PC-9 (cell line): ENCODE data around the gene DGKG. TPM values are rescaled to one million over a fixed set of nuclear protein-coding genes. Genes with fewer than 3 reads are reported as not detected.

ENCODE experiments used
- BruUV-seq: library from RNA; stranded (reverse); fragments of 400-500 nt; replicated peaks from 2 replicates; lab custom pipeline; 2021; lab: Mats Ljungman, UMichigan
- CTCF ChIA-PET: fragments of 300-600 bp; sonication (Branson Sonifier 250); formaldehyde crosslinking; loops from one replicate; lab custom pipeline; 2022; ENCODE audit warnings: antibody characterized with exemption; lab: Charles Lee
- POLR2A ChIA-PET: fragments of 300-600 bp; sonication (Branson Sonifier 250); formaldehyde crosslinking; loops from one replicate; lab custom pipeline; 2022; ENCODE audit warnings: antibody characterized with exemption; ENCODE audit not compliant: unreplicated experiment; lab: Charles Lee
- DNase-seq, 2 experiments: peaks; one replicate each; pipeline versions ENCODE4 v3.0.0 to v3.0.0-alpha.2; 2015 to 2022; ENCODE audit warnings: mixed read lengths in 1 of 2
- H2AFZ ChIP-seq: fragments of 200-600 bp; sonication (generic); 2 replicates; pipeline ENCODE4 v1.8.1; 2017; ENCODE audit warnings: antibody characterized with exemption
- H3F3A ChIP-seq: fragments of 200-600 bp; sonication (generic); 2 replicates; pipeline ENCODE4 v1.8.1; 2017; ENCODE audit warnings: antibody characterized with exemption, mild to moderate bottlenecking, low read depth; ENCODE audit not compliant: insufficient read depth
- H3K27ac ChIP-seq: fragments of 200-600 bp; sonication (generic); 2 replicates; pipeline ENCODE4 v1.6.1; 2016; ENCODE audit warnings: mixed run types
- H3K27me3 ChIP-seq: fragments of 200-600 bp; sonication (generic); 2 replicates; pipeline ENCODE4 v1.6.1; 2016; ENCODE audit warnings: low read depth, mixed run types; ENCODE audit not compliant: insufficient read depth
- H3K36me3 ChIP-seq: fragments of 200-600 bp; sonication (generic); 2 replicates; pipeline ENCODE4 v1.6.1; 2016; ENCODE audit warnings: low read depth, mixed run types
- H3K4me1 ChIP-seq: fragments of 200-600 bp; sonication (generic); replicated peaks from 2 replicates; pipeline ENCODE4 v1.6.1; 2016; ENCODE audit warnings: mixed run types; ENCODE audit not compliant: insufficient read depth
- H3K4me2 ChIP-seq: fragments of 200-600 bp; sonication (generic); 2 replicates; pipeline ENCODE4 v1.6.1; 2017; ENCODE audit warnings: mixed run types
- H3K4me3 ChIP-seq: fragments of 200-600 bp; sonication (generic); 2 replicates; pipeline ENCODE4 v1.6.1; 2016; ENCODE audit warnings: mixed run types
- H3K79me2 ChIP-seq: fragments of 200-600 bp; sonication (generic); 2 replicates; pipeline ENCODE4 v1.6.1; 2017; ENCODE audit warnings: low read depth, mixed run types
- H3K9me2 ChIP-seq: fragments of 200-600 bp; sonication (generic); 2 replicates; pipeline ENCODE4 v1.8.1; 2017; ENCODE audit warnings: mild to moderate bottlenecking; ENCODE audit not compliant: insufficient read depth
- H3K9me3 ChIP-seq: fragments of 200-600 bp; sonication (generic); 2 replicates; pipeline ENCODE4 v1.8.1; 2016; ENCODE audit warnings: low read depth; ENCODE audit not compliant: insufficient read depth
- H4K20me1 ChIP-seq: fragments of 200-600 bp; sonication (generic); 2 replicates; pipeline ENCODE4 v1.8.1; 2017; ENCODE audit not compliant: insufficient read depth
- EZH2 ChIP-seq: fragments of 200-600 bp; sonication (generic); IDR thresholded peaks from 2 replicates; pipeline ENCODE4 v1.8.0; 2017; ENCODE audit warnings: antibody characterized with exemption, low read depth
- intact Hi-C: fragments of 100-400 bp; cut with micrococcal nuclease; formaldehyde crosslinking; loops from one replicate; pipeline ENCODE4 v1.10.0; 2022; ENCODE audit not compliant: unreplicated experiment
- total RNA-seq: library from RNA; stranded (reverse); gene quantifications from 2 replicates; pipeline ENCODE4 v1.2.3, GENCODE V29; 2021
- TF ChIP-seq, protein P1 (sequence below): fragments of 200-600 bp; sonication (generic); conservative IDR thresholded peaks from 2 replicates; pipeline ENCODE4 v1.6.1; 2017; ENCODE audit warnings: mixed run types, antibody characterized with exemption, mild to moderate bottlenecking, moderate library complexity

Gene DGKG
- total RNA-seq, 1 experiment from 2014 or later = 20.0 TPM

DNA sequence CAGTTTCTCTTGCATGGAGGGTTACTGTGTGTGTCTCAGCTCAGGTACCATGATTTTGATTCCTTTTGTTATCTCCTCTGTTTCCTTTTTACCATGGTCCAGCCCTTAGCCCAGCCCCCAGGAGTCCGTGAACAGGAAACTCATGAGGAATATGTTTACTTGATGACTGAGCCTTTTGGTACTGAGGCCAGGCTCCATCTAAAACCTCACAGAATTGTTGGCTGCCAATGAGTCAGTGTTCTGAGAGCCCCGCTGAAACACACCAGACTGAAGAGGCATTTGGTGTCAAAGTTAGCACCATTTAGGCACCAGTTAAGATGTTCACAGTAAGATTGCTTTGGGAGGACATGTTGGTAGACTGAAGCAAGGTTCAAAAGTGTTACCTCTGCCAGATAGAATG is 80.9 kb downstream of the DGKG start:
- no peak overlapping the region for H2AFZ ChIP-seq
- H3K4me1 ChIP-seq = no peaks in the 10 kb centered on the region
- no TSS peak for BruUV-seq
- H3K9me2 ChIP-seq = no peaks in the 10 kb centered on the region
- no peak for DNase-seq
- H3K79me2 ChIP-seq = no peaks in the 10 kb centered on the region
- ChIA-PET CTCF (no interaction called here), POLR2A (no interaction called here)
- no peaks in the 10 kb centered on the region for H3K36me3 ChIP-seq
- no peak overlapping the region for H3K4me2 ChIP-seq
- H3F3A ChIP-seq = no peaks in the 10 kb centered on the region
- H3K4me3 ChIP-seq = no peak overlapping the region
- peaks cover 88% of the 10 kb centered on the region for H3K27me3 ChIP-seq
- H4K20me1 ChIP-seq = no peaks in the 10 kb centered on the region
- H3K27ac ChIP-seq = no peak overlapping the region
- intact Hi-C loops = no loop called here
- TF ChIP-seq EZH2 = no peak
- TF ChIP-seq, protein P1, sequence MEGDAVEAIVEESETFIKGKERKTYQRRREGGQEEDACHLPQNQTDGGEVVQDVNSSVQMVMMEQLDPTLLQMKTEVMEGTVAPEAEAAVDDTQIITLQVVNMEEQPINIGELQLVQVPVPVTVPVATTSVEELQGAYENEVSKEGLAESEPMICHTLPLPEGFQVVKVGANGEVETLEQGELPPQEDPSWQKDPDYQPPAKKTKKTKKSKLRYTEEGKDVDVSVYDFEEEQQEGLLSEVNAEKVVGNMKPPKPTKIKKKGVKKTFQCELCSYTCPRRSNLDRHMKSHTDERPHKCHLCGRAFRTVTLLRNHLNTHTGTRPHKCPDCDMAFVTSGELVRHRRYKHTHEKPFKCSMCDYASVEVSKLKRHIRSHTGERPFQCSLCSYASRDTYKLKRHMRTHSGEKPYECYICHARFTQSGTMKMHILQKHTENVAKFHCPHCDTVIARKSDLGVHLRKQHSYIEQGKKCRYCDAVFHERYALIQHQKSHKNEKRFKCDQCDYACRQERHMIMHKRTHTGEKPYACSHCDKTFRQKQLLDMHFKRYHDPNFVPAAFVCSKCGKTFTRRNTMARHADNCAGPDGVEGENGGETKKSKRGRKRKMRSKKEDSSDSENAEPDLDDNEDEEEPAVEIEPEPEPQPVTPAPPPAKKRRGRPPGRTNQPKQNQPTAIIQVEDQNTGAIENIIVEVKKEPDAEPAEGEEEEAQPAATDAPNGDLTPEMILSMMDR = no peak
- no peaks in the 10 kb centered on the region for H3K9me3 ChIP-seq

DNA sequence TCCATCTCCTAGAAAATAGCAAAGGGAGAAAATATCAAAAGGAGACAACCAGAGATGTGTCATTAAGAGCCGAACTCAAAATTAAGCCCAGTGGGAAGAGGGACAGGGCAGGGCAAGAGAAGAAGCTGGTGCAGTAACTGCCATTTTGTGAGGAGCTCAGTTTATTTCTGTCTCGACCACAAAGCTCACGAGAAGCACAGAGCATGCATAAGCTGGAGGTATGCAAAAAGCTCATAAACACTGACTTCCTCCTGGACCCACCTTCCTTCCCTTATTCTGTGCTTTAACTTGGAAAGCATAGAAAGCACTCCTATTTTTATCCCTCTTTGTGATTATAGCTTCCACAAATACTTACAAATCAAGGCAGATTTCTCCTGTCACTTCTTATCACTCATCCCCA is 81.3 kb downstream of the DGKG start:
- no TSS peak for BruUV-seq
- Histone ChIP-seq H3F3A (no peaks in the 10 kb centered on the region), H3K9me3 (no peaks in the 10 kb centered on the region), H3K36me3 (no peaks in the 10 kb centered on the region), H3K4me2 (no peak overlapping the region), H4K20me1 (no peaks in the 10 kb centered on the region), H3K27me3 (peaks cover 84% of the 10 kb centered on the region), H3K9me2 (no peaks in the 10 kb centered on the region), H3K4me3 (no peak overlapping the region), H2AFZ (no peak overlapping the region), H3K4me1 (no peaks in the 10 kb centered on the region), H3K27ac (no peak overlapping the region), H3K79me2 (no peaks in the 10 kb centered on the region)
- intact Hi-C loops = no loop called here
- POLR2A ChIA-PET = no interaction called here
- TF ChIP-seq, protein P1 = no peak
- no peak for TF ChIP-seq EZH2
- no peak for DNase-seq
- CTCF ChIA-PET = interaction anchor here (0.8 kb wide), 1 partner anchor 297 kb away, joined by 3 read pairs; no protein-coding TSS in a partner anchor

DNA sequence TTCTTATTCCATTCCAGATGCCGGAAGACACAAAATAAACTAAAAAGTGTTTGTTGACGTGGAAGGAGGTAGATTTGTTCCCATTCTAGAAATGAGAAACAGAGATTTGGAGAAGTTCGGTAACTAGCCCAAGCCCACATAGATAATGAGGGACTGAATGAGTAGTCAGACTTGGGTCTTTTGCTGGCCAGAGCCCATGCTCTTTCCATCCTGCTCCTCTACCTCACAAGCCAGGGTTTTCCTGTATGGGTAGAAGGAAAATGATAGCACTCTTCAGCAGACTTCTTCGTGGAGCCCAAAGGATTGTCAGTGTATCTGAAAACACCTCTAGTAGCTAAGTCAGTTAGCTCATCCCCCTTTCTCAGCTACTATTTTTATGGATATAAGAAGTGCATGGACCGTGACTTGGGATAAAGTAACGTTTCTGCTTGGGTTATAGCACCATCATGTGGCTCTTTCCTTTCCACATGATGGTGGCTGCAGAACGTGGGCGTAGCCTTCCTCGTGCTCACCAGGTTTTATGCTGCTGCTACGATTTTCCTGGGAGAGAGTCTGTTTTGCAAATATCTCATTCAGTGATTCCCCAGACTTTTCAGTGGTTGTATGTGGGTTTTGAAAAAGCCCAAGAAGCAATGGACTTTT is 84.6 kb downstream of the DGKG start:
- H3K4me2 ChIP-seq = no peak overlapping the region
- H3K36me3 ChIP-seq = no peaks in the 10 kb centered on the region
- no peaks in the 10 kb centered on the region for H3K79me2 ChIP-seq
- no peak overlapping the region for H2AFZ ChIP-seq
- BruUV-seq = no TSS peak
- TF ChIP-seq EZH2 = no peak
- TF ChIP-seq, protein P1 = peak; percentile 70
- ChIA-PET CTCF (interaction anchor here (0.5 to 1.0 kb wide), 11 partner anchors 12 to 888 kb away, joined by 3 to 7 read pairs (median 3); no protein-coding TSS in a partner anchor), POLR2A (interaction anchor here (0.6 kb wide), 1 partner anchor 26 kb away, joined by 4 read pairs; no protein-coding TSS in a partner anchor)
- H3K27me3 ChIP-seq = peaks cover 62% of the 10 kb centered on the region
- no peaks in the 10 kb centered on the region for H3K9me2 ChIP-seq
- intact Hi-C loops = loop anchor here (1.0 to 5.0 kb wide), 4 partner anchors 263 to 615 kb away; no protein-coding TSS in a partner anchor
- no peak overlapping the region for H3K4me3 ChIP-seq
- H4K20me1 ChIP-seq = no peaks in the 10 kb centered on the region
- no peak overlapping the region for H3K27ac ChIP-seq
- DNase-seq = peak; percentile 50 to 53
- H3K9me3 ChIP-seq = no peaks in the 10 kb centered on the region
- no peaks in the 10 kb centered on the region for H3K4me1 ChIP-seq
- no peaks in the 10 kb centered on the region for H3F3A ChIP-seq
